Right renal pelvis (tissue), 4 donors: ENCODE data around the gene BASP1. TPM values are rescaled to one million over a fixed set of nuclear protein-coding genes. Genes with fewer than 3 reads are reported as not detected.
"Not testable (repeated sequence)": the region's sequence is repeated elsewhere in the genome, so short reads cannot be mapped to it uniquely, and the experiment has no call there.

Experiments used
- DNase-seq, 4 donors: peaks; one replicate each; pipeline ENCODE4 v3.0.0-alpha.2; 2013; ENCODE audit warnings: low read depth in 4 of 4, low spot score in 3 of 4, missing footprints in 1 of 4
- polyA plus RNA-seq, 4 donors: library from polyadenylated mRNA; unstranded; fragments of 120-200 nt; gene quantifications; one replicate each; pipeline ENCODE4 v1.2.1, GENCODE V29; 2013; ENCODE audit not compliant: insufficient read length in 4 of 4

Gene BASP1
- polyA plus RNA-seq, 4 donors: 84.6 to 96.0 (median 88.2) TPM

DNA sequence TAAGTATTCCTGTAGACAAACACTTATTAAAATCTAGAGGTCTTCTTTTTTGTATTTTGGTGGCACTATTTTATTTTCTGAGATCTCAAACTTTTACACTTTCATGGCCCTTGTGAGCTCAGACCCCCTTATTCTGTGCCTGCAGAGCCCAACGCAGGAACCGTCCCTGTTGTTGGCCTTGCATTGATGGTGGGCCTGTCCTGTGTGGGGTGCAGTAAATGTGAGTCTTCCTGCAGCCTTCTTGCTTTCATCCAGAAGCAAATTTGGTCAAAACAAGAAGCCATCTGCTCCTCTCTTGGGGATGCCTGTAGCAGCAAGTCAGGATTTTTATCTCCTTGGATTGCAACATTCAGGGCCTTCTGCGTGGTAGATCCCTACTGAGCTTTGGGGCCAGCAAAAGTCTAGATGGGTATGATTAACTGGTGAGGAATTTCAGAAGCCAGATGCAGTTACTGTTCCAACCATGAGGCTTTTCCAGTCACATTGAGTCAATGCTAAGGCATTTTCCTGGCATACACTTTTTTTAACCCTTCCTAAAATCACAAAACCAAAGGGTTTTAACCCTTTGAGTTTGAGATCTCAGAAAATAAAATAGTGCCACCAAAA, 31.7 kb downstream of the BASP1 start:
- DNase-seq: no peak

DNA sequence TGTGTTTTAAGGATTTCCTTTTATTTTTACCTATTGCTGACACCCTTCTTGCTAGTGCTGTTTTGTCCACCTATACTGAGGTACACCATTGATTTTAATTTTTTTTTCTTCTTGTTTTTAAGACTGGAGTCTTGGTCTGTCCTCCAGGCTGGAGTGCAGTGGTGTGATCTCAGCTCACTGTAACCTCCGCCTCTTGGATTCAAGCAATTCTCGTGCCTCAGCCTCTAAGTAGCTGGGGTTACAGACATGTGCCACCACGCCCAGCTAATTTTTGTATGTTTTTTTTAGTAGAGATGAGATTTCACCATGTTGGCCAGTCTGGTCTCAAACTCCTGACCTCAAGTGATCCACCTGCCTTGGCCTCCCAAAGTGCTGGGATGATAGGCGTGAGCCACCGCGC, 32.4 kb downstream of the BASP1 start:
- not testable (repeated sequence) for DNase-seq

DNA sequence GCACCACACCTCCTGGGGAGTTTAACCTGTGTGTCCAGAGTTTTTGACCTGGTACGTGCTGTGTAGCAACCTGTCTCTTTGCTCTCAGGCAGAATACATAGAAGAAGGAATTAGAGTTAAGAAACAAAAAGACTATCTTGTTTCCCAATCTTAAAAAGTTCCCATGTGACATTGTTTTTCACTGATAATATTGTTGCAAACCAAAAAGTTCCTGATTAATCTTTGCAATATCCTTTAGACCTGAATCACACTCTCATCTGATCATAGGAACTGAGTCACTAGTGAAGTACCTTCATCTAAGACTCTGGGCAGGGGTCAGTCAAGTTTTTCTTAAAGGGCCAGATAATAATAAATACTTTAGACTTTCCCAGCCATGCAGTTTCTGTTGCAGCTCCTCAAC, 35.1 kb downstream of the BASP1 start:
- no peak for DNase-seq

- no peak for DNase-seq
Measured at GRCh38 chr5:17255471-17256021, 38.1 kb downstream of the BASP1 start.

- no peak for DNase-seq
Measured at GRCh38 chr5:17256171-17256570, 38.7 kb downstream of the BASP1 start.

- DNase-seq: no peak
Measured at GRCh38 chr5:17256839-17257238, 39.4 kb downstream of the BASP1 start.

DNA sequence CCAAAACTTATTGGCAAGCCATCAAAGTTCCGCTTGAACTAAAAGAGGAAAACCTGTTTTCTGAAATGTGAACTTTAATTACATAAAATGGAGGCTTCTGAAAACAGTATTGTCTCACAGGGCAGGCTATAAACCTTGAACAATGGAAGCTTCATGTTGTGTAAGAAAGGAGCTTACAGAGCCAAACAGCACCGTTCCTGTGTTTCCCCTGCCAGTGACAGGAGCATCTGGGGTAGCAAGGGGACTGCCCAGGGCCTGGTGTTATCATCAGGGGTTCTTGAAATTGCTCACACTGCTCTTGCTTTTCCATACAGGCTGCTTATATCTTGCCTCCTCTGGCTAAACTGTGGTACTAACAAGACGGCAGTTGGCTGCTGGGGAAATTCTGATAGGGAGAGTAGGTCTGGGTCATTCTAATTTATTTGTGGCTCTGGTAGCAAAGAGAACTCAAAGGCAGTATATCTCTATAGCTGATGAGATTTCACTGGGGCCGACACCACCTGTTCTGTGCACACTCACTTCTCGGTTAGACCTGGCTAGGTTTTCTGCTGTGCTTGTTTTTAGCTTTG, 40.4 kb downstream of the BASP1 start:
- no peak for DNase-seq

- DNase-seq: no peak
Measured at GRCh38 chr5:17258431-17258830, 41.0 kb downstream of the BASP1 start.

GRCh38 chr5:17259012-17259411, 41.6 kb downstream of the BASP1 start:
- DNase-seq: not testable (repeated sequence)

DNA sequence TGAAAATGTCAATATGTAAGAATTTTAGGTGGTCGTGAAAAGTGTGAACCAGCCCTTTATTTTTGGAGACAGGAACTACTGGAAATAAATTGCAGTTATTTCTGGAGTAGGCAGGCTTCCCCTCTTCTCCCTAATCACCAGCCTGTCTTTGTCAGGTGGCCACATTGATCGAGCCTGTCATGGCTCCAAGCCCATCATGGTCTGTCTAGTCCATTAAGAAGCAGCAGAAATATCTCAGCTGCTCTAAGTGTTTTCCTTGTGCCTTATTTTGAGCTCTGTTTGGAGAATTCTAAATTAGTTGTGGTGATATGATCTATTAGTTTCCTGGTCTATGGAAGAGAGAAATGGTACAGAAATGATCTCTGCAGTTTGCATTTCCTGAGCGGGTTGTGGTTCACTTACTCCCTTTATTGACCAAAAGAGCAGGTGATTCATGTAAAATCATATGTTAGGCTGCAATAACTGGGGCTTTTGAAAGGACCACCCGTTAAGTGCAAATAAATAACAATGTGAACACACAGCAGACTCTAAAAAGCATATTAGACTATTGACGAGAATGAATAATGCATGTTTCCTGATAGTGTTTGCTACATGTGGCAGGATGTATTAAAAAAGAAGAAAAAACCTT, 42.3 kb downstream of the BASP1 start:
- no peak for DNase-seq

- DNase-seq: no peak
Measured at GRCh38 chr5:17260549-17260948, 43.1 kb downstream of the BASP1 start.

DNA sequence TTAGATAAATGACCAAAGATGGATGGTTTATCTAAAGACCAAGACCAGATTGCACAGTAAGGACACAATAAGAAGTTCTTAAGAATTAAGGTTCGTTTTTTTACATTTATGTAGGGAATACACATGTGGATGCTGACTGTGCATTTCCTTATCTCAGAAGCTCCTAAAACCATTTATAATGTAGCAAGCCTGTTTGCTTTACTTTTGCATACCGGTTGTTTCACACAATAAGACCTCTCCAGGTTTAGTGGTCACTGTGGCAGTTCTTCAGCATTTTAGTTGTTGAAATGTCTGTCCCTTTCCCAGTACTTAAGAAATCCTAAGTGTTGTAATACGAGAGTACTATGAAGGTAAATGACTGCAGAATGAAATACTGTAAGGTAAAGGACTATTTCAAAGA, 43.6 kb downstream of the BASP1 start:
- DNase-seq: no peak

GRCh38 chr5:17265041-17265440, 47.6 kb downstream of the BASP1 start:
- no peak for DNase-seq

DNA sequence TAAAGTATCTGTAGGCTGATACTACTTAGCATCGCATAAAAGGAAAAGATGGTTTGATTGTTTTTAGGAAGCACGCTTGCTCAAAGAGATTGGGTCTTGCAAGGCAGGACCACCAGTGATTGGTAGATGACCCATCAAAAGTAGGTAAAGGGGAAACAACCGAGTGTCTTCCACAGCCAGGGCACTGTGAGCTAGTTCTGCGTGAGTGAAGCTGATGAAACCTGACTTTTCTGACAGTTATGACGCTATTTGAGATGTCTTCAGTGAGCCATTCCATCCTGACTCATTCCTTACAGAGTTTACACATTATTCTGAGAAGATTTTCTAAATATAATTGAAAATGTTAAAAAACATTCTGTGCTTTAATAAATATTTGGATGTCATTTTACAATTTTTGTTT, 49.7 kb downstream of the BASP1 start:
- no peak for DNase-seq

DNA sequence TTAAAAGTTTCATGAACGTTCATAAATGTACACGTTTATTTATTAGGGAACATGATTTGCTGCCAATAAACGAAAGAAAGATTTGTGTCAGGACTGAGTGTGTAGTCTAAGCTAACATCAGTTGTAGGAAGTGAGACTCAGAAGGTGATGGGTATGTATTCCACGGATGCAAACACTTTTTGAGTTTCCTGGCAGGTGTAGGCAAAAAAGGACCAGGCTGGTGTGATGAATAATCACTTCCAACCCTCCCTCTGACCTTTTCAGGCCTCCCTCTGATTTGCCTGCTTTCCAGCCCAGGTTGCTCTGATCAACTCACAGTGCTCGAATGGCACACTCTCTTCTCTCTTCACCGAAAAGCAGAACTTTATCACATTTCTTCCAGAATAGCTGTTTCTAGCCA, 51.8 kb downstream of the BASP1 start:
- DNase-seq: no peak

- no peak for DNase-seq
Measured at GRCh38 chr5:17272111-17272510, 54.7 kb downstream of the BASP1 start.

GRCh38 chr5:17275289-17276158, 58.1 kb downstream of the BASP1 start:
- DNase-seq: no peak

- DNase-seq: no peak
Measured at GRCh38 chr5:17276445-17276844, 59.0 kb downstream of the BASP1 start.

DNA sequence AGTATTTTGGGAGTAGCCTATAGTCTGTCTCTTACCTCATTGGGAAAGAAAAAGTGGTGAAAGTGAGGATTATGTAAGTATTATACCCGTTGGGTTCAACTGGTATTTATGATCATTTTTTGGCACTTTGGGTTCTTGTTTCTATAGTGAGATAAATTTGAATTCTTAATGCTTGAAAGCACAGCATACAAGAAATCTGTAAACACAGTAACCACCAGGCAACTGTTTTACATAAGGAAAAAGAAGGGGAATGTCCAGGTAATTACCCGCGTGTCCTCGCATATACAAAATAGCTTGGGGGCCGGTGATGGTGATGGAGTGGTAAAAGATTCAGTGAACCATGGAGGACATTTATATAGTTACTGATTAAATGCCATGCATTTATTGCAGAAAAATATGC, 60.5 kb downstream of the BASP1 start:
- no peak for DNase-seq

GRCh38 chr5:17278931-17279330, 61.5 kb downstream of the BASP1 start:
- DNase-seq: no peak

- no peak for DNase-seq
Measured at GRCh38 chr5:17279487-17279886, 62.1 kb downstream of the BASP1 start.
